EH (cell line): ENCODE measurements around the gene COPZ1.
"Not testable (repeated sequence)": the region's sequence is repeated elsewhere in the genome, so short reads cannot be mapped to it uniquely, and the experiment has no call there.

Source experiments
- DNase-seq: peaks from one replicate; pipeline ENCODE4 v3.0.0-alpha.2; 2015; ENCODE audit warnings: low read depth

Gene COPZ1

DNA sequence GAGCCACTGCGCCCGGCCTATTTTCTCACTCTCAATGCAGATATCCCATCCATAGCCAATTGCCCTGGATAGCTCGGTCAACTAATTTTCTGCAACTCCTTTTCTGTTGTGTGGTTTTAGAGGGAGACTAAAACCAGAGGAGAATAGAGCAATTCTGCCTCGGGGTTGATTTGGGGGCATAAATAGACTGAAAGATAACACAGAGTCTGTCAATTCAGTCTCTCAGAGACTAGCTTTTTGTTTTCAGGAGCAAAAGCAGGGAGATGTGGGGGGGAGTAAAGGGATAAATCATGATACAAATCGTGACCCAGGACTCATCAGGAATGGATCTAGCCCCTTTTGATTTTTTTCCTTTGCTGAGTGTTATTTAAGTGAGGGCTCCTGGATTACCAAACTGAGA is 6.5 kb downstream of the COPZ1 start:
- DNase-seq = no peak

DNA sequence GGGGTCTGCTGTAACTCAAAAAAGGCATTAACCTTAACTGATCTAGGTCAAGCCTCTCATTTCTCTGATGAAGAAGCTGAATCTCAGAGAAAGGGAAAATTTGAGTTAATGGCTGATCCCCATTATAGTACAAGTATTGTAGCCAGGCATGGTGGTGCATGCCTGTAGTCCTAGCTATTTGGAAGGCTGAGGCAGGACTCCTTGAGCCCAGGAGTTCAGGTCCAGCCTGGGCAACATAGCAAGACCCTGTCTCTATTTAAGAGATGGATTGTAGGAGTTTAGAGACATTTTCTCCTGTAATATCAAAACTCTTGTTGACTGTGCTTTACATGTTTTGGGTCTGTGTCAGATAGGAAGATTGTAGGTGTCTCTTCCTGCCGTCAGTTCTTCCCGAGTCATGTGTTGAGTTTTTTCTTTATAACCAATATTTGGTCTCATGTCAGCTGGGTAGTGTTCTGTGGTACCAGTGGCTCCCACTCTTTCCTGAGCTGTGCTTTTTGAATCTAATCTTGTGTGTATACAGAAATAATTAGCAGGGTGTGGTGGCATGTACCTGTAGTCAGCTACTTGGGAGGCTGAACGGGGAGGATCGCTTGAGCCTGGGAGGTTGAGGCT is 8.6 kb downstream of the COPZ1 start:
- no peak for DNase-seq

DNA sequence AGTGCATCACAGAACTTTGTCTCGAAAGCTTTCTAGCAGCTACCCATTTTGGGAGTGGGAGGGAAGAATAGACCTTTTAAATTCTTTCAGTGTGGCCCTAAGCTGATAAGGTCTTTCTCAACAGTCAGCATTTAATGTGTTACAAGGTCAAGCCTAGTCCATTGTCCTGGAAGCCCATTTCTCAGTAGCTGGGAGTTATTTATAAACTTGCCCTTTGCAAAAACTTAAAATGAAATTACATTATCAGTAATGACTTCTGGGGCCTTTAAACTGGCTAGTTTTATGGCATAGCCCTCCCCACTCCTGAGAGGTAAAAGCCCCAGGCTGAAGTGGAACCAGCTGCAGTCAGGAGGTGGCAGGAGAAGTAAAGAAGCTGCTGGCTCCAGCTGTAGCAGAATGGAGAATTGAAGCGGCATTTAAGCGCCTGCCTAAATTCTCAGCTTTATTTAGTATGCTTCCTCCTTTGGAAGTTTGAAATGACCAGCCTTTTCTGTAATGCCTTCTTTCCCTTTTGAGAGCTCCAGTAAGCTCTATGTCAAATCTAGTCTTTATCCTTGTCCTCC is 12.4 kb downstream of the COPZ1 start:
- no peak for DNase-seq

DNA sequence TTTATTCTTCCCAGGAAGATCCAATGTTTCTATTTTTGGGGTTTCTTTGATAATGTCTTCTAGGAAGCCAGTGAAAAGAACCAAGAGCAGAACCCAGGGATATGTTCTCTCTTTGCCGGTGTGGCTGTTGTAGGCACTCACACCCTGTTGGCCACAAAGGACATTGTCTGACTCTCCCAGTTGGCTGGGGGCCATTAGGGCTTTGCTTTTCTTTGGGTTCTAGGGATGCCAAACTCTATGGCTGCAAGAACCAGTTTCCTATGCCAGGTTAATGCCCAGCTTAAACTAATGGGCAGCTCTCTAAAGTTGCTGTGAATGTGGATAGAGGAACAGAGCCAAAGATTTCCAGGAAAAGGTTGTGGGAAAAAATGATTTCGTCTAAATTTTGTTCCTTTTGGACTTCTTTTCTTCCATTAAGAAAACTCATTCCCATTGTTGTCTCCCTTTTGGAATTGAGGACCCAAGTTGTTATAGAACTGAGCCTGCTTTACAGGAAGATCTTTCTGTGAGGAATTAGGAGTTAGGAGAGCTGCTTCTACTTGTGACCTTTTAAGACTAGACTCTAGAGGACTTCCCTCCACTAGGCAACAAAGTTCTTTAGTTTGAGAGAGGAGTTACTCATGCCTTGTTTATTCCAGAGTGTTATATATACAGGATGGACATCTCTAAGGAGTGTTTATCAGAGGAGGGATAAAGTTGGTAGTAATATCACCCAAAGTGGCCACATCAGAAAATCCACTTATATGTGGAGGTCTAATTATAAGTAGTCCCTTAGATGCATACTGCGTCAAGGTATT is 13.1 kb downstream of the COPZ1 start:
- DNase-seq = peak; percentile 19

DNA sequence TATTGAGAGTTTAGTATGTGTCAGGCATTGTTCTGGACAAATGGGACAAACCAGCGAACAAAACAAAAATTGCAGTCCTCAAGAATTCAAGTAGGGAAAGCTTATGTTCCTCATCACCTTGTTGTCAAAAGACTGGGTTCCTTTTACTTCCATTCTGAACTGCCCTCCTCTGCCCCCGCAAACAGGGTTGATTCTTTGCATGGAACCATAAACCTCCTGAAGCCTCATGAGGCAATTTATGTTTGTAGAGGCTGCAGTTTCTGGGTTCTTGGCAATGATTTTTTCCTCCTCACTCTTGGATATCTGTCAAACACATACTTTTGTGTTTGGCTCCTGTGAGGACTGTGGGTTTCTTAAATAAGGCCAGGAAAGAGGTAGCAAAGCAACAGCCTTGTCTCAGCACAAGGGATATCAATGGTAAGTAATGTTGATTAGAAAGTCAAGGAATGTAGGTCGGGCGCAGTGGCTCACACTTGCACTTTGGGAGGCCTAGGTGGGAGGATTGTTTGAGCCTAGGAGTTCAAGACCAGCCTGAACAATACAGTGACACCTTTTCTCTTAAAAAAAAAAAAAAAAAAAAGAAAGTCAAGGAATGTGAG is 13.9 kb downstream of the COPZ1 start:
- peak; percentile 16 for DNase-seq

DNA sequence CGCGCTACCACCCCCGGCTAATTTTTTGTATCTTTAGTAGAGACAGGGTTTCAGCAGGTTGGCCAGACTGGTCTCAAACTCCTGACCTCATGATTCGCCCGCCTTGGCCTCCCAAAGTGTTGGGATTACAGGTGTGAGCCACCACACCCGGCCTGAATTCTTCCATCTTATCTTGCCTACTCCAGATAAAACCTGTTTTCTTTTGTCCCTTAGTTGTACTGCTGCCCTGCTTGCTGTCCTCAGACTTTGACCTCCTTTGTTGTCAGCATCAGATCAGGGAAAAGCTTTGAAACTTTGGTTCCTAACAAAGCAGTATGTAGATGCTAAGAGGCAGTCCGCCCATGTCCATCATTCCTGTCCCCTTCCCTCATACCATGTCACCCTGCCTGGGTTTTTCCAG is 15.9 kb downstream of the COPZ1 start:
- DNase-seq = no peak

DNA sequence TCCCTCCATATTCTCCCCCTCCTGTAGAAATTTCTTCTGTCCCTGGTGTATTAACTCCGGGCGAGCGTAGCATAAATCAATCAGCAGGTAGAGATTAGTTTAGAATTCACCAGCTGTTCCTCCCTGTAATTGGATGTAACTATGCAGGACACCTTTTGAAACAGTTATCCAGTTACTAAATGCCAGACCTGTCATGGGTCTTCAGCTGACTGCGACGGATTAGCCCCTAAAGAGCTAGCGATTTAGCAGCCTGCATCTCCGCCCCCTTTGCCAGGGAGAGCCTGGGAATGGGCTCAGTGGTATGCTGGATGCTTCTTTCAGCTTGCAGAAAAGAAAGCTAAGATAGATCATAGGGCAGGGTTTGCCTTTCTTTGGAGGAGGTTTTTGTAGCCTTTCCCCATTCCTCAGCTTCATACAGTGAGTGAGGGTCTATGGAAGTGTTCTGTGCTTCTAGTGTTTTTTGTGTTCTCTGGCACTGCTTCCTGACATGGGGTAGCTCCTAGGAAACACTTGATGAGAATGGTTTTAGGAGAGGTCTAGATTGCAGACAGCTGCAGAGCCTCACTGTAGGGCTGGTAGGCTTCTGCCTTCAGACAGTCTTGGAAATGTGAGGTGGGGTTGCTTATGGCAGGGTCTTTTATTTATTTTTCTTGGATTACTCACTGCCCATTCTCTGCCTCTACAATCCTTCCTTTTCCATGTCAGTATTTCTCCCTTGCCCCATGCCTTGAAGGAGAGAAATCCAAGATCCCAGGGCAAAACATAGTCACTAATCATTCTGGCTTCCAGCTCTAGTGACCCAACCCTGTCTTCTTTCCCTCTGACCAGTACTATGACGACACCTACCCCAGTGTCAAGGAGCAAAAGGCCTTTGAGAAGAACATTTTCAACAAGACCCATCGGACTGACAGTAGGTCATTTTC is 16.7 kb downstream of the COPZ1 start:
- DNase-seq = no peak

DNA sequence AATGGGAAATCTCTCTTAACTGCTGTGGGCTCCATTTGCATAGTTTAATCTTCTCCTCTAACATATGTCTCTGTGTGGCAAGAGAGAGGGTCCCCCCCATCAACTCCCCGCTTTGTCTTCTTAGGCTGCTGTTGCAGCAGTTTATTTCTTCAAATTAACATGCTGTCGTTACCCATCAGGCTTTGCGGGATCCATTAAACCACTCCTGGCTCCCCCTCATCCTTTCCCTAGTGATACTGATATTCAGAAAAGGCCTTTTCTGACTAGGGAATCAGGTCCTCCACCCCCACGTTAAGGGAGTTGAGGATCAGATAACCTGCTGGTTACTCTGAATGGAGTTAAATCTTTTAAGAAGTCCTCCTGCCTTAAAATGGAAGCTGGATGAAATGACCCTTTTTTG is 24.1 kb downstream of the COPZ1 start:
- DNase-seq = no peak

DNA sequence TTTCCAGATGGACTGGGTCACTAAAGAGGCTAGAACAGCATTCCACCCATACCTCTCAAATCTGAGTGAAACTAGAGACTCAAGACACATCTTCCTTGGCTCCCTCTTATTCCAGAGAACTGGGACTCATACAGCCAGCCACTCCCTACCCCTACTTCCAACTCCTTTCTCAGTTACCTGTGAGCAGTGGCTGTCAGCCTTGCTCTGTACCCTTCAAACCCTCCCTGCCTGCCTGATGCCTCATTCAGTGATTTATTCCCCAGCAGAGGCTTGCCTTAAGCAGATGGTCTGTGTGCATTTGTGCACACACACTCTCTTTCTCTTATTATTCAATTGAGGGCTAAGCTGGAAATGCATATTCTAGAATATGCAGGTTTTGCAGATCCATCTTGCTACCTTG is 24.7 kb downstream of the COPZ1 start:
- DNase-seq = no peak

DNA sequence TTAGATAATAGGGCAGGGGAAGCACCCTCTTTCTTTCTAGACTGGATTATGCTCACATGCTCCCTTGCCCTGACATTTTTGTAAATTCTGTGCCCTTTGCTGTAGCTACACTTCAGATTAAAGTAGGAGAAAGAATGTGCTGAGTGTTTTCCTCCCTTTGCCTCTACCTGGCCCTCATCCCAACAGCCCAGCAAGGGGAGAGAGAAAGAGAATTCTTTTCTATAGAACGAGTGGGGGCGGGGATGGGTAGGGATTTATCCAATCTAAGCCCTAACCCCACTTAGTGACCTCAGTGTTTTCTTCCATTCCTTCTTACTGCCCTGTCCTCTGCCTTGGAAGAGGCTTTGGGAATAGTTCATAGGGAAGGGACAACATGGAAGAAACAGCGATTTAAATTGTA is 25.8 kb downstream of the COPZ1 start:
- DNase-seq = no peak

DNA sequence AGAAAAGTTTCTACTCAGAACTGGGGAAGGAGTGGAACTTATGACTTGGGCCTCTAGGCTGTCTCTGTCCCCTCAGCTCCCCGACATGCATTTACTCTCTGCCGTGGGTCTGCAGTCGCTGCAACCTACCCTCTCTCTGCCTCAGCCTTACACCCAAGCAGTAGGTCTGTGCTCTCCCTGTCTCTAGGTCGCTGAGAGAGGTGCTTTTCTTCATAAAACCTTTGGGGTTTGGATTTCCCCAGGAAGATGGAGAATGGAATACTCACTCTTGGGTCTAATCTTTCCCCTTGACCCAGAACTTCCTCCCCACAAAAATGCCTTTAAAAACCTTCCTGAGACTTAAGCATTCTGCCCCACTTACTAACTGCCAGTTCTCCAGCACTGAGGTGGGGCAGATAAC is 26.4 kb downstream of the COPZ1 start:
- no peak for DNase-seq

DNA sequence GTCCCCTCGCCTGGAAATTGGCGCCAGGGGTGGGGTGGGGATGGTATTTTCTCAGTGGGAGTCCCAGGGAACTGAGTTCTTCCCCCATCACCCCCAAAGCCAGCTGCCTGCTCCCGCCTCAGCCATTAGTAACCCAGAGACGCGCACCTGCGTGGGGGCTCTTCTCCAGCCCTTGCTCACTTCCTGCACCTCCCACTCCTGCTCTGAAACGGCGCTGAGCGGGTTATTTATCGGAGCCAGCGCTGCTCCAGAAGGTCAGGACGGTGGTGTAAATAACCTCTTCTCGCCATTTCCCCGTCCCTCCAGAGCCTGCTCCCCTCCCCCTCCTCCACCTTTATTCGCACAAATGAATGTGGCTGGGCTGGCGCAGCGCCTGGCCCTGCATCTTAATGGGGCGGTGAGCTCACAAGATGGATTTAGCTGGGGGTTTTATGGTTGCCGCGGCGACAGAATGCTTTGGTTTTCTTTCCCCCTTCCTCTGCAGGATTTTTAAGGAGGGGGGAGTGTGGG is 27.1 kb downstream of the COPZ1 start:
- DNase-seq = peak; percentile 65

DNA sequence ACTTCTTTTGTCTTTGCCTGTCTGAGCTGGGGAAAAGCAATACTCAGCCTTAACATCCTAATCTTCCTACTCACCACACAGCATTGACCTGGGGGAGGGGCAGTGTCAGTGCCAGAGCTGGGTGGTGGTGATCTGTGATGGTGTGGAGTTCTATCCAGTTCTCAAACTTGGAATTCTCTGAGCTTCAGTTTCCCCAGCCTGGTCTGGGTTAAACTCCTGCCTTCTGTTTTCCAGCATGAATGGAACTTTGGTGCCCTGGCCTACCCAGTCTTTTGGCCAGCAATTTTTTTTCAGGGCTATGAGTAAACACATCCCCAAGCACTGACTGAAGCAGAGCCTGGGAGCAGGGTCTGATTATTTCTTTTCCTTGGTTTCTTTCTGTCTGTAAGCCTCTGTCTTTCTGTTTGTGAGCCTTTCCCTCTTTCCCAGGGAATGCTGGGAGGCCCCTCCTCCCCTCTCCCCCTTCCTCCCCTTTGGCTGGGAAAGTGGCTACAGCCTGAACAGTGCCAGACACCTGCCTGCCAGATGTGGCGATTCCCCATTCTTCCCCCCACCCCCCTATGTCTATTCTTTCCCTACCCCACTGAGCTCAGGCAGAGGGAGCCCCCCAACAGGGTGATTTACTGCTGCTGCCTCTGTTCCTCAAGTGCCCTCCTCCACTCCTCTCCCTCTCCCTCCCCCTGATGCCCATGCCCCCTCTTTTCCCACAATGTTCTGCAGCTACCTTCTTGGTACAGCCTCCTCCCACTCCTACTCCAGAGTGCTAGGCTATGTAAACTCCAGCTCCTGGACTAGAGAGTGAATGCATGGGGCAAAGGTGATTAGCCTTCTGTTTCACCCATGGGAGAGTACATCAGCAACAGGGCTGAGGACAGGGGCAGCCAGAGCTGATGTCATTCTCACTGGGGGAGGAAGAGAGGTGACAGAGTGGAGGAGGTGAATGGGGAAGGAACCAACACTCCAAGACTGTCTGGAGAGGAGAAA is 28.3 kb downstream of the COPZ1 start:
- peak; percentile 59 for DNase-seq

DNA sequence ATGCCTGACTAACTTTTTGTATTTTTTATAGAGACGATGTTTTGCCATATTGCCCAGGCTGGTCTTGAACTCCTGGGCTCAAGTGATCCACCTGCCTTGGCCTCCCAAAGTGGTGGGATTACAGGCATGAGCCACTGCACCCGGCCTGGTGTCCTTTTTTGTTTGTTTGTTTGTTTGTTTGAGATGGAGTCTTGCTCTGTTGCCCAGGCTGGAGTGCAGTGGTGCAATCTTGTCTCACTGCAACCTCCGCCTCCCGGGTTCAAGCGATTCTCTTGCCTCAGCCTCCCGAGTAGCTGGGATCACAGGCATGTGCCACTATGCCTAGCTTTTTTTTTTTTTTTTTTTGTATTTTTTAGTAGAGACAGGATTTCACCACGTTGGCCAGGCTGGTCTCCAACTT is 29.3 kb downstream of the COPZ1 start:
- DNase-seq = not testable (repeated sequence)

DNA sequence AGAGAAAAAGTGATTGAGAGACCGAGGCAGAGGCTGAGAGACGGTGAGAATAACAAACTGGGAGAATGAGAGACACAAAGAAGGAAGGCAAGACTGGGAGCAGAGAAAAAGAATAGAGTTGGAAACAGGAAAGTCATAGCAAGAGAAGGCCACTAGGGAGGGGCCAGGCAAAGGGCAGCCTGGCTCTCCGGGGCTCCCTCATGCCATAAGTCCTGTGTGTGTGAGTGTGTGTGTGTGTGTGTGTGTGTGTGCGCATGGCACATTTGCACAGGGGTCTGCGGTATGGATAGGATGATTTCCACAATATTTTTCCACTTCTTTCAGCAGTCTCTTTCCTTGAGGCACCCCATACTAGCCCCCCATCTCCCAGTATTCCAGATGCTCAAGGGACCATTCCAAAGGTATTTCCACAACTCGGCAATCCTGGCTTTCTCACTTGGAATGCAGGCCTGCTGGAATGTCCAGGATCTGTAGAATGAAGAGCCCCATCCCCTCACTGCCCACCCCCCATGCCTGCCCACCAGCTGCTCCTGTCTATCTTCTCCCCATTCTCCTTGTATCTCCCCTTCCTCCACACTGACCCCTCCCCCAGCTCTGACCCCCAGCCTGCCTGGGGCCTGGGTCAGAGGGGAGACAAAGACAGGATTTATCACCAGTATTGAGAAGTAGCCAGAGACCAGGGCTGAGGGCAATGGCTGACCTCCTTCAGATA is 30.3 kb downstream of the COPZ1 start:
- DNase-seq = no peak

DNA sequence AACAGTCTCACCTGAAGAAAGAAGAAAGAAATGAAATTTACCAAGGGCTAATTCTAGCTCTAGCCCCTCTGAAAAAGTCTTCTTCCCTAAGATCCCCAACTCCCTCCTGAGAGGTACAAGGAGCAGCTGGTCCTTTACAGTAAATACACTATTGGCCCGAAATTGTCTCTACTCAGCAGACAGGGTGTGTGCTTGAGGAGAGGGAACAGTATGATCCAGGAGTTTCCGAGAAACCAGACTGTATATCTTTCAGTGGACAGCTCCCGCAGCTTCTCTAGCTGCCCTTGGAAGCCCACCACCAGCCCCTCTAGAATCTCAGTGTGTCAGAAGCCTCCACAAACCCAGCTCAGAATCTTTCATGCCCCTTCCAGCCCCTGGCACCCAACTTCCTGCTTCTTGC is 31.3 kb downstream of the COPZ1 start:
- DNase-seq = no peak

DNA sequence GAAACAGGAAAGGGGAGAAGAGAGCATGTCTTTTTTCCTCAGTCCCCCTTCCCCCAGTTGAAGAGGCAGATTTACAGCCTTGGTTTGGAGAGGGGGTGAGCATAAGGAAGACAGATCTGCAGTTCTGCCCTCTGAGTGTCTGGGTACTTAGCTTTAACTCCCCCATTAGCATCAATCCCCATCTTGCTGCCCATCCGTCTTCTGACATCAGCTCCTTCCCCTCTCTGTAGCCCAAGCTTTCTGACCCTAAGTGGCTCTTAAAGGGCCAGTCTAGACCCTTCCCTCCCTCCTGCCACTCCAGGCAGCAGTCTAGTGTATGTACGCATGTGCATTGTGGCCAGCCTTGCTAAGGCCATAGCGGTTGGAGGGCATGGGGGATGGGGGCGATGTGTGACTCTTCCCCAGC is 32.0 kb downstream of the COPZ1 start:
- DNase-seq = no peak

DNA sequence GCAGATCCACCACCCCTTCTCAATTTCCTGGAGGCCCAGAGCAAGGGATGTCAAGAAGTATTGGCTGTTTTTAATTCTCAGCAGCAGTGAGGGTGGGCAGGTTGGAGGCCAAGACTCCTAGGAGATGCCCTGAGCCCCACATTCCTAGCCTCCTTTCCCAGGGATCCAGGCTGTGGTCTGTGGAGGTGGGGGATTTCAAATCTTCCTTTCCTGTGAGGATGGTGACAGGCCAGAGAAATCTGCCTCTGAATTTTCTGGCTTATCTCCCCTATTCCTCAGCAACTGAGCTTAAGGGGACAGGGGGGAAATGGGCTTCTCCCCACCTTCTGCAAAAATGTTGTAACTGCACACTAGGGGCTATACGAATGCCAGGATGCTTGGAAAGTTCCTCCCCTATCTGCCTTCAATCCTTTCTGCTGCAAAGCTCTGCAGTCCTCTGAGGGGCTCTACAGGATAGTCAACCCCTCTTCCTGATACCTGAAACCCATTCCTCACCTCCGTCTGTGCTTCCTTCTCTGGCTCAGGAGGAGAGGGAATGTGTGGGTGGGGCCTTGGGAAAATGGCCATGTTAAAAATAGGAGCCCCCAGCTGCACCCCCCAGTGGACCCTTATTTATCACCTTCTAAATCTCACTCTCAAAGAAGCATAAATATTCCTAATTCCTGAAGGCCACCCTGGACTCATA is 32.7 kb downstream of the COPZ1 start:
- no peak for DNase-seq

DNA sequence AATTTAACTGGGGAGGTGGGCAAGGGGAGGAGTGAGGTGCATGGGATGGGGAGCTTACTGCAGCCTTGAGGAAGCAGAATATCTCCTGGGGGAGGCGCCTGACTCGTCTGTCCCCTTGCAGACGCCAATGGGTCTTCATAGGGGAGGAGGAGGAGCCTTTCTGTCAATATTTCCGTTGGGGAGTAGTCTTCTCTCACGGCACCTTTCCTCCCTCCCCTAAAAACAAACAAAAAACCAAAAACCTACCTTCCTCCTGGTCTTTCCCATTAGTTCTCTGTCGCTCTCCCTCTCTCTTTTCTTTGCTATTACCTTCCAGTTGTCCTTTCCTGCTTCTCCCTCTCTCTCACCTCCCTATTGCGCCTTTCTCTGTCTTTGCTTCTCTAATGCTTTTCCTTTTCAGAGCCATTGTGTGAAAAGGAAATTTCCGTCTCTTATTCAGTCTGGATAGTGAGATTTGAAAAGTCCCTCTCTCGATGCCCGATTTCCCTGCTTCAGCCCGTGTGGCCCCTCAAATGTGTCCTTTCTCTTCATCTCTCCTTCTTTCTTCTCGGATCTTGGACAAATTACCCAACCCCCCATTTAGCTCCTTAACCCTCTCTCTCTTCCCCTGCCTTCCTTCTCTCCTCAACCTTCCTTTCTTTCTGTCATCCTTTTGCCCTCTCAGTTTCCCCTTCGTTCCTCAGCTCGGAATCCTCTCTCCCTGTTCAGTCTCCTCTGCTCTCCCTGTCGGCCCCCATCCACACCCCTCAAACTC is 33.4 kb downstream of the COPZ1 start:
- peak; percentile 44 for DNase-seq
